Mucosa of descending colon (tissue), 3 donors: ENCODE data around the gene ASXL1. TPM values are rescaled to one million over a fixed set of nuclear protein-coding genes. Genes with fewer than 3 reads are reported as not detected.

Experiments used
- ATAC-seq: fragments of 200-7000 bp; cut with Tn5 transposase; one replicate; pipeline ENCODE4 v1.9.1; 2020; ENCODE audit warnings: mild to moderate bottlenecking, moderate library complexity
- DNase-seq, 3 donors: peaks; one replicate each; pipeline ENCODE4 v3.0.0-alpha.2; 2020
- H3K36me3 ChIP-seq: fragments of 200-600 bp; one replicate; pipeline ENCODE4 v1.8.0; 2021; ENCODE audit warnings: low read depth, mild to moderate bottlenecking
- H3K4me1 ChIP-seq: fragments of 200-600 bp; one replicate; pipeline ENCODE4 v1.8.0; 2021; ENCODE audit warnings: low read depth, mild to moderate bottlenecking
- H3K4me3 ChIP-seq: fragments of 200-600 bp; one replicate; pipeline ENCODE4 v1.8.0; 2021; ENCODE audit warnings: mild to moderate bottlenecking
- H3K9me3 ChIP-seq: fragments of 200-600 bp; one replicate; pipeline ENCODE4 v1.8.0; 2021; ENCODE audit warnings: mild to moderate bottlenecking
- intact Hi-C, 2 donors: fragments of 100-400 bp; cut with DNase I in 1 of 2; cut with micrococcal nuclease in 1 of 2; formaldehyde crosslinking; loops; one replicate each; pipeline versions ENCODE4 v1.11.0 to v1.11.1; 2022; cut with DNase I, micrococcal nuclease
- total RNA-seq, 3 donors: library from RNA; stranded (reverse); fragmentation: NEBNext Ultra II Directional in 2 of 3; extraction: Animal tissue kit (Norgen Biotek cat#: 25700) in 2 of 3; gene quantifications; one replicate each; pipeline versions ENCODE4 v1.2.1 to v1.2.4, GENCODE V29; 2021 to 2023
- TF ChIP-seq, protein P1 (sequence below): fragments of 200-600 bp; IDR thresholded peaks from one replicate; pipeline ENCODE4 v1.8.0; 2022; ENCODE audit warnings: antibody characterized with exemption, mild to moderate bottlenecking
- donor health status: DM: no; HTN: no; CAD: no; lungs with moderate emphysema.
- donor health status: DM: no; HTN: no; CAD: no.
- donor health status: DM: no; HTN: yes; CAD: no.

The ASXL1 gene
- total RNA-seq, 3 donors from 2014 or later, result 47.4 to 78.9 (median 52.3) TPM

GRCh38 chr20:32356622-32357374 lies 1.3 kb upstream of the ASXL1 start:
- ATAC-seq (no peak), DNase-seq (peak in 1 of 3 donors; percentile 50)
- Histone ChIP-seq H3K4me1 (peaks cover 20% of the 10 kb centered on the region), H3K9me3 (no peaks in the 10 kb centered on the region), H3K4me3 (no peak overlapping the region), H3K36me3 (no peaks in the 10 kb centered on the region)
- TF ChIP-seq, protein P1, sequence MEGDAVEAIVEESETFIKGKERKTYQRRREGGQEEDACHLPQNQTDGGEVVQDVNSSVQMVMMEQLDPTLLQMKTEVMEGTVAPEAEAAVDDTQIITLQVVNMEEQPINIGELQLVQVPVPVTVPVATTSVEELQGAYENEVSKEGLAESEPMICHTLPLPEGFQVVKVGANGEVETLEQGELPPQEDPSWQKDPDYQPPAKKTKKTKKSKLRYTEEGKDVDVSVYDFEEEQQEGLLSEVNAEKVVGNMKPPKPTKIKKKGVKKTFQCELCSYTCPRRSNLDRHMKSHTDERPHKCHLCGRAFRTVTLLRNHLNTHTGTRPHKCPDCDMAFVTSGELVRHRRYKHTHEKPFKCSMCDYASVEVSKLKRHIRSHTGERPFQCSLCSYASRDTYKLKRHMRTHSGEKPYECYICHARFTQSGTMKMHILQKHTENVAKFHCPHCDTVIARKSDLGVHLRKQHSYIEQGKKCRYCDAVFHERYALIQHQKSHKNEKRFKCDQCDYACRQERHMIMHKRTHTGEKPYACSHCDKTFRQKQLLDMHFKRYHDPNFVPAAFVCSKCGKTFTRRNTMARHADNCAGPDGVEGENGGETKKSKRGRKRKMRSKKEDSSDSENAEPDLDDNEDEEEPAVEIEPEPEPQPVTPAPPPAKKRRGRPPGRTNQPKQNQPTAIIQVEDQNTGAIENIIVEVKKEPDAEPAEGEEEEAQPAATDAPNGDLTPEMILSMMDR, result no peak
- intact Hi-C loops, result no loop called here

- peak in 2 of 3 donors; percentile 50 to 54 for DNase-seq
These were observed 709 bp upstream of the ASXL1 start for GRCh38 chr20:32357375-32357868.

DNA sequence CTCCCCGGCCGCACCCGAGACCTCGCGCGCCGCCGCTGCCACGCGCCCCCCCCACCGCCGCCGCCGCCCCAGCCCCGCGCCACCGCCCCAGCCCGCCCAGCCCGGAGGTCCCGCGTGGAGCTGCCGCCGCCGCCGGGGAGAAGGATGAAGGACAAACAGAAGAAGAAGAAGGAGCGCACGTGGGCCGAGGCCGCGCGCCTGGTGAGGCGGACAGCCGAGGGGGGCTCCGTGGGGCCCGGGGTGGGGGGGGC lies 426 bp downstream of the ASXL1 start:
- Histone ChIP-seq H3K9me3 (no peaks in the 10 kb centered on the region), H3K36me3 (no peaks in the 10 kb centered on the region), H3K4me1 (peaks cover 26% of the 10 kb centered on the region), H3K4me3 (peak overlapping the region; percentile 76)
- DNase-seq (no peak), ATAC-seq (no peak)
- TF ChIP-seq, protein P1, result no peak
- intact Hi-C loops, result no loop called here

More at GRCh38 chr20:32357375-32357868, 709 bp upstream of the ASXL1 start:
- no peaks in the 10 kb centered on the region for H3K9me3 ChIP-seq
- H3K4me3 ChIP-seq, result peak overlapping the region; percentile 76
- no peaks in the 10 kb centered on the region for H3K36me3 ChIP-seq
- peaks cover 21% of the 10 kb centered on the region for H3K4me1 ChIP-seq
- peak; percentile 26 for ATAC-seq
- TF ChIP-seq, protein P1, result no peak
- intact Hi-C loops, result no loop called here

DNA sequence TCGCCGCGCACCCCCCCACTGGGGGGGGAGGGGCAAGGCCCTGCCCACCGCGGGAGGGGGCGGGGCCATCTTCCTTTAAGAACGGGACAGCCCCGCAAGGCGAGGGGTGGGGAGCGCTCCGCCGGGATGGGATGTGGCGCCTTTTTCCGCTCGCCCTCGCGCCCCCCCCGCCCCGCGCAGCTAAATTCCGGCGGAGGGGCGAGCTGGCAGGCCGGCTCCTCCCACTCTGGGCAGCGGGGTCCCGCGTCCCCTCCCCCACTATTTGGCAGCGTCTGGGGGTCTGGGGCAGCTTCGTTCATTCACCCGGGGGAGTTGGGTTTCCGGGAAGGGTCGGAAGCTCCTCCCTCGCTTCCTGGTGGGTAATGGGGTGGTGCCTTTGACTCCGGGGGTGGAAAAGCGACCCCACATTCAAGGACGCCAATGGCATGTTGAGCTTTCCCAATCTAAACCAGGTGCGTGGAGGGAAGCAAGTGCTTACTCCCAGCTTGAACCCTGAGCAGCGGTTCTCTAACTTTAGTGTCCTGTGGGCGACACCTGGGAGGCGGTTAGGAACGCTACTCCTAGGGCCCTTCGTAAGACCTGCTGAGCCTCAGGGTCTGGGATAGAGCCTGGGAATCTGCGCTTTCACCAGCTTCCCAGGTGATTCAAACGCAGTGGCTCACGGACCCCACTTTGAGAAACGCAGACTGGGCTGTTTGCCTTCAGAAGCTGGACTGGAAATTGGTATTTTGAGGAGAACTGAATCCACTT lies 927 bp downstream of the ASXL1 start:
- peak overlapping the region; percentile 76 for H3K4me3 ChIP-seq
- peak; percentile 83 to 89 (median 84) for DNase-seq
- peak; percentile 61 for ATAC-seq
- TF ChIP-seq, protein P1, result no peak
- H3K36me3 ChIP-seq, result no peaks in the 10 kb centered on the region
- intact Hi-C loops, result no loop called here
- peaks cover 26% of the 10 kb centered on the region for H3K4me1 ChIP-seq
- H3K9me3 ChIP-seq, result no peaks in the 10 kb centered on the region

- Histone ChIP-seq H3K9me3 (no peaks in the 10 kb centered on the region), H3K36me3 (no peaks in the 10 kb centered on the region), H3K4me1 (peaks cover 33% of the 10 kb centered on the region), H3K4me3 (peak overlapping the region; percentile 76)
- intact Hi-C loops, result no loop called here
- TF ChIP-seq, protein P1, result no peak
- no peak for ATAC-seq
- DNase-seq, result no peak
These were observed 1.7 kb downstream of the ASXL1 start for GRCh38 chr20:32359633-32360332.
